Measurements from ENCODE around the gene ACOX2.

Gene ACOX2

DNA sequence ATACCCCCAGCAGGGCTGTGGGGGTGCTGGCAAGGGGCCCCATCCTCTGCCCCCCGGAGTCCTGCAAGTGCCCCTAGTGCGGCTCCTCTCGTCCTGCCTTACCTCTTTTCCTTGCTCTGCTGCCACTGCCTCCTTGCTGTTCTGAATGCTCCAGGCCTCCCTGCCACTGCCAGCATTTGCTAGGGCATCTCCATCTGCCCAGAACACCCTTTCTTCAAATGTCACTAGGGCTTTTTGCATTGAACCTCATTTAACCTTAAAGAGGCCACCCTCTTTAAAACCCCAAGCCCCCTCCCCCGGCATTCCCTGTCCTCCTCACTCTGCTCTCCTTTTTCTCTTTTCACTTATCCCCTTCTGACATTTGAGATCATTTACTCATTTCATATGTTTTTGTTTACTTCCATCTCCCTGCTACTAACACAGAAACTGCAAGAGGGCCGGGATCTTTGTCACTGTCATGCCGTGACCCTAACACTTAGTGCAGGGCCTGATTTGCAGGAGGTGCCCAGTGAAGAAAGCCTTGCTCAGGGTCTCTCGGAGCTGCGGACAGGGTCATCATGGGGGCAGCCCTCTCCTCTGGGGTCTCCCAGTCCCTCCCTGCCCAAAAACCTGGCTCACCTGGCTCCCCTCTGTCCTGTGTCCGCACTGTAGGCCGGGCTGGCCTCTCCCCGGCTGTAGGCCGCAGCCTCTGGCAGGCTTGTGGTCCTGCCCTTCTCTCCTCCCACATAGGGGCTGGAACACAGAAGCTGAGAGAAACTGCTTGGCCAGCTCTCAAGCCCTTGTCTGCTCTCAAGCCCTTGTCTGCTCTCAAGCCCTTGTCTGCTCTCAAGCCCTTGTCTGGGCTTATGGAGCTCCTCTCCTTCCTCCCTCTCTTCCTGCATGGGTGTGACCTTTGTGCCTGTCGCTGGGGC is at the start of gene ACOX2:
ACOX2 (minus strand) TSS at position 690 of the 911 bp plus-strand sequence. CDS start 2,084 bp downstream, outside the sequence.
- DNase-seq (ENCODE audit: low read depth): no peak
- TF ChIP-seq, protein P1, sequence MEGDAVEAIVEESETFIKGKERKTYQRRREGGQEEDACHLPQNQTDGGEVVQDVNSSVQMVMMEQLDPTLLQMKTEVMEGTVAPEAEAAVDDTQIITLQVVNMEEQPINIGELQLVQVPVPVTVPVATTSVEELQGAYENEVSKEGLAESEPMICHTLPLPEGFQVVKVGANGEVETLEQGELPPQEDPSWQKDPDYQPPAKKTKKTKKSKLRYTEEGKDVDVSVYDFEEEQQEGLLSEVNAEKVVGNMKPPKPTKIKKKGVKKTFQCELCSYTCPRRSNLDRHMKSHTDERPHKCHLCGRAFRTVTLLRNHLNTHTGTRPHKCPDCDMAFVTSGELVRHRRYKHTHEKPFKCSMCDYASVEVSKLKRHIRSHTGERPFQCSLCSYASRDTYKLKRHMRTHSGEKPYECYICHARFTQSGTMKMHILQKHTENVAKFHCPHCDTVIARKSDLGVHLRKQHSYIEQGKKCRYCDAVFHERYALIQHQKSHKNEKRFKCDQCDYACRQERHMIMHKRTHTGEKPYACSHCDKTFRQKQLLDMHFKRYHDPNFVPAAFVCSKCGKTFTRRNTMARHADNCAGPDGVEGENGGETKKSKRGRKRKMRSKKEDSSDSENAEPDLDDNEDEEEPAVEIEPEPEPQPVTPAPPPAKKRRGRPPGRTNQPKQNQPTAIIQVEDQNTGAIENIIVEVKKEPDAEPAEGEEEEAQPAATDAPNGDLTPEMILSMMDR (IDR thresholded peaks at IDR 0.05; ENCODE audit: low read depth, low read length, missing control alignments): no peak
- no peak within 1 kb of the TSS for H3K4me3 ChIP-seq (ENCODE audit: low read depth, low read length)

DNA sequence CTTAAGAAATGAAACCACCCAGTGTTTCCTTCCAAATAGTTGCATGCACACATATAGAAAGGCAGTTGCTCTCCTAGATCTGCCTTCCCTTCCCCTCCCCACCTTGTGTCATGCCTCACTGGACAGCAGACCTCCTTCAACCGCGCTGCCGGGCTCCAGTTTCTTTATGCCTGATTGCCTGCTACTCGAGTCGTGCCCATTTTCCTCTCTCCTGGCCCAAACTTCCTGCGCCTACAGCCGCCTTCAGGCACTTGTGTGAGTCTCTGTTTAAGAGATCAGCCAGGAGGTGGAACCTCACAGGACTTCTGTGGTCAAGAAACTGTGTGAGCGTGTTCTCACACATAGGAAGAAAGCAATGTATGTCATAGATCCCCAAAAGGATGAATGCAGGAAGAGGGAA is 49.0 kb upstream of the ACOX2 start:
- no peak overlapping the region for H3K4me3 ChIP-seq (ENCODE audit: low read depth, low read length)
- TF ChIP-seq, protein P1 (IDR thresholded peaks at IDR 0.05; ENCODE audit: low read depth, low read length, missing control alignments): no peak
- DNase-seq (ENCODE audit: low read depth): no peak

DNA sequence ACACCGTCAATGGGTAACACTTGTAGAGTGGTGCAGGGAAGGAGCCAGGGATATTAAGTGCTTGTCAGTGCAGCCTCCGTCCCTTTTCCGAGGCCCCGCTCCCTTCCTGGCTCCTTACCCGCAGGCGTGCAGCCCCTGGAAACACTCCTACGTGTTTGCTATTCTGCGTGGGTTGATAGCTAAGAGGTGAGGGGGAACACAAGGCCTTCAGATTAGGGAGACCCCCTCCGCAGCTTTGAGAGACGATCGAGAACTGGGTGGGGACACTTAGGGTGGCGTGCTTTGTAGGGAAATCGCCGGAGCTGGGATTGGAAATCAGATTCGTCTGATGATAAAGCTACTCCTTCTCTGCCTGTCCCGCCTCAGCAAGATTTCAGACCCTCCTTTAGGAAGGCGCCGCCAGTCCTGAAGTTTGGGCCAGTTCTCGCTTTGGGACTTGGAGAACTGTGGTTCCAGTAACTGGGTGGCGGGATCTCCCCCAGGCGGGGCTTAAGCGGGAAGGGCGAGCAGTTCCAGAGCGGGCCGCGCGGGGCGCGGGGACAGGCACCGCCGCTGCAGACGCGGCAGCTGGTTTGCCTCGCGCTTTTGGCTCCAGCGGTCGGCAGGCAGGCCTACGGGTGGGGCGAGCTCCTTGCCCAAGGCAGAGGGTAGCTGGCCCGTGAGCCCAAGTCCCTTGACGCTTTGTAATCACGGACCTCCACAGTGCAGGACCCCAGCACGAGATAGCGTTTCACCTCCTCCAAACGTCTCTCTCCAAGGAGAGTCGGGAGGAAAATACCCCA is 48.2 kb upstream of the ACOX2 start:
- TF ChIP-seq, protein P1 (IDR thresholded peaks at IDR 0.05; ENCODE audit: low read depth, low read length, missing control alignments): peak; percentile 78
- H3K4me3 ChIP-seq (ENCODE audit: low read depth, low read length): peak overlapping the region; percentile 22
- no peak for DNase-seq (ENCODE audit: low read depth)

DNA sequence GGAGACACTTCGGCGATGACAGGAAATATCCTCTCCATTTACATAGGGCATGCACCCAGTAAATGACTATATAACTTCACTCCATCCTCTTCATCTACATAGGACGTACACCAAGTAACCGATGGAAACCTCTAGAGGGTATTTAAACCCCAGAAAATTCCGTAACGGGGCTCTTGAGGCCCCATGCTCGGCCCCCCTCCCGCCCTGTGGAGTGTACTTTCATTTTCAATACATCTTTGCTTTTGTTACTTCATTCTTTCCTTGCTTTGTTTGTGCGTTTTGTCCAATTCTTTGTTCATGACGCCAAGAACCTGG is 47.7 kb upstream of the ACOX2 start:
- no peak for DNase-seq (ENCODE audit: low read depth)
- TF ChIP-seq, protein P1 (IDR thresholded peaks at IDR 0.05; ENCODE audit: low read depth, low read length, missing control alignments): no peak
- peak overlapping the region; percentile 22 for H3K4me3 ChIP-seq (ENCODE audit: low read depth, low read length)

DNA sequence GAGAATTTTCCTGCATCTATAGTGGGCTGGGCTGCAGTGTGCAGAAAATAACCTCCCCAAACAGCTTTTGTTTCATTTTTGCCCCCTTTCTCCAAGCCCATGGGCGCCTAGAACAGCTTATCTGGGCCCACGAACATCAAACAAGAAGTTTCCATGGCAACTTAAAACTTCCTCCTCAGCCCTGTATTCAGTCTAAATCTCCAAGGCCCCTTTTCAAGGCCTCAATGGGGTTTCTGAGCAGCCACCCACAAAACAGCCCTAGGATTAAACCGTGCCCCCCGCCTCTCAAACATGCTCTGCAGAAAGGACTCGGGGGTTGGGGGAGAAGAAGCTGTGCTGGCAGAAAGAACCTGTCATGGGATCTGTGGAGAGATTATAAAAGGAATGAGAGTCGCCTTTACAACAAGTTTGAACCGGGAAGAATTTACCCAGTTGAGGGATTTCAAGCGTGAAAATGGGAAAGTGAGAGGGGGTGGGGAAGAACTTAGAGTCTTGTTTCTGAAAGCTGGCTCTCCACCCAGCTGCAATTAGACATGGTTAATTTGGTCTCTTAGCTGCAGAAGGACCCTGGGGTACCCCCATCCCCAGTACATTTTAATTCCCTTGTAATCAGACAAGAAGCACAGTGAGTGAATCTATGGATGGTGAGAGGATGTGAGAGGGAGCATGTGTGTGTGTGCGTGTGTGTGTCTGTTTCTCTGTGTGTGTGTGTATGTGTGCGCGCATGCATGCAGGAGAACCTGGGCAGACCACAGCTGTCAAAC is 44.5 kb upstream of the ACOX2 start:
- no peak overlapping the region for H3K4me3 ChIP-seq (ENCODE audit: low read depth, low read length)
- DNase-seq (ENCODE audit: low read depth): no peak
- TF ChIP-seq, protein P1 (IDR thresholded peaks at IDR 0.05; ENCODE audit: low read depth, low read length, missing control alignments): no peak

DNA sequence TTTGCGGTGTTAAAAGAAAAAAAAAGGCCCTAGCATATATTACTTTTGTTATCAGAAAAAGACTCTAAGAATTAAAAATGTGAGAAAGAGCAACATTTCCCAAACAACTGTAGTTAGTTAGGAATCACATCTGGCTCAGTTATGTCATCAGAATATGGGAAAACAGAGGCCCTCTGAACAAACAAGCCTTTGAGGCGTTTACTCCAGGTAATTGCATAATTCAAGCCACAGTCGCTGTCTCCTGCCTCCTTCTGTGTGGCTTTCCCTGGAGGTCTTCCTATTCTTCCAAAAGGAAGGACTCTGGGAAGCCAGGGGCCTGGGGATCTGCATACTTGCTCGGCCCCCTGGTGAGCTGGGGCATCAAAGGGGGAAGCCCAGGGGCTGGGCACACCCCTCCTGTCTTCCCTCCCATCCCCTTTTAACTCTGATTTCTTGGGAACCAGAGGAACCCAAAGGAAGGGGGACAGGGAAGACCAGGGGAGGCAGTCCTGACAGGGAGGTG is 43.9 kb upstream of the ACOX2 start:
- DNase-seq (ENCODE audit: low read depth): no peak
- TF ChIP-seq, protein P1 (IDR thresholded peaks at IDR 0.05; ENCODE audit: low read depth, low read length, missing control alignments): no peak
- H3K4me3 ChIP-seq (ENCODE audit: low read depth, low read length): no peak overlapping the region
